ENCODE data around the gene SOX21. TPM values are rescaled to one million over a fixed set of nuclear protein-coding genes. Genes with fewer than 3 reads are reported as not detected.

The SOX21 gene
- total RNA-seq, 1 experiment from 2014 or later, result not detected

- no peak for TF ChIP-seq SIN3A (IDR thresholded peaks at IDR 0.05; ENCODE audit: low read depth)
- TF ChIP-seq SP1 (IDR thresholded peaks at IDR 0.05; ENCODE audit: low read depth), result no peak
- no peak for TF ChIP-seq TCF7L2 (IDR thresholded peaks at IDR 0.05; ENCODE audit: borderline replicate concordance, extremely low read depth, insufficient read depth, insufficient read length)
- H3K9me3 ChIP-seq (ENCODE audit: control insufficient read depth in 1 of 2, insufficient read depth in 1 of 2, low read depth in 1 of 2, low read length in 2 of 2), result no peaks in the 10 kb centered on the region
- RAD21 ChIA-PET (ENCODE audit: low non-redundant PET in 1 of 2, low total read pairs in 2 of 2, uncharacterized antibody in 2 of 2, unreplicated experiment in 2 of 2), result no interaction called here
- H3K27ac ChIP-seq (ENCODE audit: low read depth, low read length), result no peak overlapping the region
- DNase-seq (ENCODE audit: low read depth, low spot score) (no peak), ATAC-seq (no peak; the same call in 1 of the 2 replicates)
- no peaks in the 10 kb centered on the region for H3K36me3 ChIP-seq (ENCODE audit: control insufficient read depth in 1 of 2, insufficient read depth in 2 of 2, low read length in 2 of 2)
- intact Hi-C loops (cut with micrococcal nuclease), result no loop called here
- no peaks in the 10 kb centered on the region for H3K4me1 ChIP-seq (ENCODE audit: control insufficient read depth in 1 of 2, insufficient read depth in 2 of 2, low read length in 2 of 2)
- H3K4me3 ChIP-seq (replicated peaks in 1 of 2; ENCODE audit: low read depth in 1 of 2, low read length in 2 of 2), result no peak overlapping the region
- no peak overlapping the region for H3K9ac ChIP-seq (ENCODE audit: low read length)
- no peak overlapping the region for H2AFZ ChIP-seq (ENCODE audit: low read depth, low read length, poor library complexity, severe bottlenecking)
- H3K4me2 ChIP-seq (ENCODE audit: low read length), result no peak overlapping the region
- no peaks in the 10 kb centered on the region for H3K79me2 ChIP-seq (ENCODE audit: insufficient read depth, low read length)
- peaks cover 27% of the 10 kb centered on the region; the same call in 1 of the 2 replicates for H3K27me3 ChIP-seq (ENCODE audit: insufficient read depth, low read length)
- no peaks in the 10 kb centered on the region for H3K9me2 ChIP-seq (ENCODE audit: insufficient read depth)
- no peaks in the 10 kb centered on the region for H4K20me1 ChIP-seq (ENCODE audit: insufficient read depth)
- no TSS peak for BruUV-seq (replicated peaks)
- CTCF ChIA-PET, result no interaction called here
- POLR2A ChIA-PET, result no interaction called here
Measured at GRCh38 chr13:94700051-94700535, 12.3 kb downstream of the SOX21 start.

GRCh38 chr13:94696171-94696570 is 16.2 kb downstream of the SOX21 start:
- peaks cover 55% of the 10 kb centered on the region for H3K27me3 ChIP-seq (ENCODE audit: insufficient read depth, low read length)
- no peaks in the 10 kb centered on the region for H3K36me3 ChIP-seq (ENCODE audit: control insufficient read depth in 1 of 2, insufficient read depth in 2 of 2, low read length in 2 of 2)
- H3K9ac ChIP-seq (ENCODE audit: low read length), result no peak overlapping the region
- H3K4me1 ChIP-seq (ENCODE audit: control insufficient read depth in 1 of 2, insufficient read depth in 2 of 2, low read length in 2 of 2), result no peaks in the 10 kb centered on the region
- H4K20me1 ChIP-seq (ENCODE audit: insufficient read depth), result no peaks in the 10 kb centered on the region
- H3K9me2 ChIP-seq (ENCODE audit: insufficient read depth), result no peaks in the 10 kb centered on the region
- no peak overlapping the region for H3K4me3 ChIP-seq (replicated peaks in 1 of 2; ENCODE audit: low read depth in 1 of 2, low read length in 2 of 2)
- H3K4me2 ChIP-seq (ENCODE audit: low read length), result no peak overlapping the region
- BruUV-seq (replicated peaks), result no TSS peak
- no peak for ATAC-seq
- H3K27ac ChIP-seq (ENCODE audit: low read depth, low read length), result no peak overlapping the region
- POLR2A ChIA-PET, result no interaction called here
- DNase-seq (ENCODE audit: low read depth, low spot score), result no peak
- H3K79me2 ChIP-seq (ENCODE audit: insufficient read depth, low read length), result no peaks in the 10 kb centered on the region
- RAD21 ChIA-PET (ENCODE audit: low non-redundant PET in 1 of 2, low total read pairs in 2 of 2, uncharacterized antibody in 2 of 2, unreplicated experiment in 2 of 2), result no interaction called here
- no peaks in the 10 kb centered on the region for H3K9me3 ChIP-seq (ENCODE audit: control insufficient read depth in 1 of 2, insufficient read depth in 1 of 2, low read depth in 1 of 2, low read length in 2 of 2)
- CTCF ChIA-PET, result no interaction called here
- no peak overlapping the region for H2AFZ ChIP-seq (ENCODE audit: low read depth, low read length, poor library complexity, severe bottlenecking)
- intact Hi-C loops (cut with micrococcal nuclease), result no loop called here
- no peak for TF ChIP-seq JUND (IDR thresholded peaks at IDR 0.05)
- TF ChIP-seq CEBPB (IDR thresholded peaks at IDR 0.05; ENCODE audit: low read depth), result no peak
- TF ChIP-seq MAX (IDR thresholded peaks at IDR 0.05), result no peak
- TF ChIP-seq ZNF274 (IDR thresholded peaks at IDR 0.05; ENCODE audit: low read depth, low read length), result no peak
- no peak for TF ChIP-seq POLR2A (IDR thresholded peaks at IDR 0.05; ENCODE audit: borderline replicate concordance, extremely low read depth, insufficient read depth, insufficient read length)
- TF ChIP-seq YY1 (IDR thresholded peaks at IDR 0.05; ENCODE audit: extremely low read depth, insufficient replicate concordance, low read depth, low read length), result no peak
- no peak for TF ChIP-seq SRF (IDR thresholded peaks at IDR 0.05; ENCODE audit: low read depth)
- TF ChIP-seq TCF7L2 (IDR thresholded peaks at IDR 0.05; ENCODE audit: borderline replicate concordance, extremely low read depth, insufficient read depth, insufficient read length), result no peak
- no peak for TF ChIP-seq EGR1 (IDR thresholded peaks at IDR 0.05; ENCODE audit: low read depth)
- no peak for TF ChIP-seq POLR2AphosphoS5 (IDR thresholded peaks at IDR 0.05; ENCODE audit: low read depth, low read length)
- TF ChIP-seq ATF3 (IDR thresholded peaks at IDR 0.05), result no peak
- no peak for TF ChIP-seq SIN3A (IDR thresholded peaks at IDR 0.05; ENCODE audit: low read depth)
- no peak for TF ChIP-seq SP1 (IDR thresholded peaks at IDR 0.05; ENCODE audit: low read depth)
- TF ChIP-seq RAD21 (IDR thresholded peaks at IDR 0.05; ENCODE audit: low read depth), result no peak
- no peak for TF ChIP-seq ZFX (IDR thresholded peaks at IDR 0.05)
- TF ChIP-seq EZH2 (IDR thresholded peaks at IDR 0.05), result no peak
- TF ChIP-seq ELF1 (IDR thresholded peaks at IDR 0.05; ENCODE audit: borderline replicate concordance, low read depth), result no peak
- TF ChIP-seq CTCF (IDR thresholded peaks at IDR 0.05 in 2 of 3, conservative IDR thresholded peaks at IDR 0.05 in 1 of 3; ENCODE audit: borderline replicate concordance in 1 of 3, insufficient read depth in 1 of 3, low read depth in 2 of 3, low read length in 2 of 3), result no peak

Data from HCT116 (cell line).